Measurements from ENCODE around the gene GOLT1A.

GRCh38 chr1:204224655-204225054 is 10.9 kb upstream of the GOLT1A start:
- TF ChIP-seq, protein P1, sequence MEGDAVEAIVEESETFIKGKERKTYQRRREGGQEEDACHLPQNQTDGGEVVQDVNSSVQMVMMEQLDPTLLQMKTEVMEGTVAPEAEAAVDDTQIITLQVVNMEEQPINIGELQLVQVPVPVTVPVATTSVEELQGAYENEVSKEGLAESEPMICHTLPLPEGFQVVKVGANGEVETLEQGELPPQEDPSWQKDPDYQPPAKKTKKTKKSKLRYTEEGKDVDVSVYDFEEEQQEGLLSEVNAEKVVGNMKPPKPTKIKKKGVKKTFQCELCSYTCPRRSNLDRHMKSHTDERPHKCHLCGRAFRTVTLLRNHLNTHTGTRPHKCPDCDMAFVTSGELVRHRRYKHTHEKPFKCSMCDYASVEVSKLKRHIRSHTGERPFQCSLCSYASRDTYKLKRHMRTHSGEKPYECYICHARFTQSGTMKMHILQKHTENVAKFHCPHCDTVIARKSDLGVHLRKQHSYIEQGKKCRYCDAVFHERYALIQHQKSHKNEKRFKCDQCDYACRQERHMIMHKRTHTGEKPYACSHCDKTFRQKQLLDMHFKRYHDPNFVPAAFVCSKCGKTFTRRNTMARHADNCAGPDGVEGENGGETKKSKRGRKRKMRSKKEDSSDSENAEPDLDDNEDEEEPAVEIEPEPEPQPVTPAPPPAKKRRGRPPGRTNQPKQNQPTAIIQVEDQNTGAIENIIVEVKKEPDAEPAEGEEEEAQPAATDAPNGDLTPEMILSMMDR (IDR thresholded peaks at IDR 0.05) = no peak
- TF ChIP-seq EZH2 (IDR thresholded peaks at IDR 0.05; ENCODE audit: borderline replicate concordance, insufficient read depth, low read depth, low read length, poor library complexity, severe bottlenecking) = no peak
